ENCODE results near the gene MOV10. TPM values are rescaled to one million over a fixed set of nuclear protein-coding genes. Genes with fewer than 3 reads are reported as not detected.

MOV10 gene
- total RNA-seq, 1 donor from 2014 or later: 66.2 TPM

DNA sequence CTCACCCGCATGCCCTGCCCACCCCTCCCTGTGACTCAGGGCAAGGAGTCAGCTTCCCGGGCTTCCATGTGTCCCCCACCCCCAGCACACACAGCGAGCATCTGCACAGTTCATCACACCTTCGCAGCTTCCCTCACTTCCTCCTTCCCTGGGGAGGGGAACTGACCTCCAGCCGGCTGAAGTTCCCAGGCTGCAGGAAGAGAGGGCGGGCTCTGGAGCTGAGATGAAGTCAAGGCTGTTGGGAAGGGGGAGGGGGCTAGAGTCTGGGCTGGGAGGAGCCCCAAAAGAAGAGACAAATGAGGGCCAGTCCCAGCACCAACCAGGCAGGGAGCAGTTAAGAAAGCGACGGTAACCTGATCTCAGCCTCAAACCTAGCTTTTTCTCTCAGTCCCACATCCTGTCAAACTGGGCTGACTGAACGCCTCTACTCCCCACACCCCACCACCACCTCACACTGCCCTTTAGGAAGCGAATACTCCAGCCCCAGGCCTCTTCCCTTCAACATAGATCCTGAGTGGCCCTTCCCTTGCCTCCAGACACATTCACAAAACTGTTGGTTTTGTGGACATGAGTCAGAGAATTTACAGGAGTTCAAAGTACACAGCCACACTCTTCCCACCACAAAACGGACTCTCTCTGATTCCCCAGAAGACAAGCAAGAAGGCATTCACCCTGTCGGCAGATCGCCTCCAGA, 30.6 kb downstream of the MOV10 start:
- Mint-ChIP-seq H3K4me1 (ENCODE audit: low read depth) (peaks cover 75% of the 10 kb centered on the region), H3K9me3 (no peaks in the 10 kb centered on the region), H3K27ac (peak overlapping the region; percentile 91), H3K36me3 (ENCODE audit: low read depth) (peaks cover 19% of the 10 kb centered on the region), H3K4me3 (peak overlapping the region; percentile 80), H3K27me3 (ENCODE audit: insufficient read depth) (peaks cover 7% of the 10 kb centered on the region)
- intact Hi-C loops (cut with micrococcal nuclease): loop anchor here (1.0 to 10.0 kb wide), 4 partner anchors 31 to 1230 kb away; partner anchors contain the start of gene MOV10
- DNase-seq (ENCODE audit: low spot score): peak; percentile 66

DNA sequence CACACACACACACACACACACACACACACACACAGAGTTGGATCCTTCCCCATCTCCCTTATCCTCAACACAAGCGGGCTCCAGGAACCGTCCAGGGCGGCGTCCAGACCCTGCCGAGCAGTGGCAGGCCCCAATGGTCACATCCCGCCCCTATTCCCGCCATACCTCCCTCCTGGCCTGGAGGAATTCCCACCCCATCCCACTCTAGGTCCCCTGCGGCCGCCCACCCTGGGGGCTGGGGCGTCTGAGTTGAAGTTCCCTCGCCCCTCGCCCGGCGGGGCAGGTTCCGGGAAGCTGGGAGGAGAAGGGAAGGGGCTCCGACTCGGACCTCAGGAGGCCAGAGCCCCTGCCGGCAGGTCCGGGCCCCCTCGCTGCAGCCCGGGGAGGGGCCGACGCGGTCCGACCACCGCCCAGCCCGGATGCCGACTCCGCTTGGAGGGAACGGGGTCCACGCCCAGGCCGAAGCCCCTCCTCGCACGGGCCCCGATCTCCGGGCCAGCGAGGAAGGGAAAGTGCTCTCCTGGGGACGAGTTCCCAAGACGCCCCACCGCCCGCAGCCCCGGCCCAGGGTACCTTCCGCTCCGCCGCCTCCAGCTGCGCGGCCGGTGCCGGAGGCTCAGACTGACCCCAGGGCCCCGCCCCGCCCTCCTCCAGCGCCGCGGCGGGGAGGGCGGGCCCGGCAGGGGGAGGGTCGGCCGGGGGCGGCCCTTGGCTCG, 32.2 kb downstream of the MOV10 start, which contains the start of gene RHOC:
Gene RHOC, minus strand, starts transcription at position 623 of the 716 bp plus-strand sequence. CDS start 3,328 bp downstream, outside the sequence.
- Mint-ChIP-seq H3K9me3 (no peaks in the 10 kb centered on the region), H3K36me3 (ENCODE audit: low read depth) (peaks cover 14% of the 10 kb centered on the region), H3K27me3 (ENCODE audit: insufficient read depth) (peaks cover 10% of the 10 kb centered on the region), H3K27ac (peak within 1 kb of the TSS; percentile 91), H3K4me3 (peak within 1 kb of the TSS; percentile 84), H3K4me1 (ENCODE audit: low read depth) (peaks cover 60% of the 10 kb centered on the region)
- DNase-seq (ENCODE audit: low spot score): peak; percentile 48
- intact Hi-C loops (cut with micrococcal nuclease): loop anchor here (1.0 to 10.0 kb wide), 6 partner anchors 9 to 1228 kb away; partner anchors contain the start of genes CAPZA1, PPM1J and ST7L

DNA sequence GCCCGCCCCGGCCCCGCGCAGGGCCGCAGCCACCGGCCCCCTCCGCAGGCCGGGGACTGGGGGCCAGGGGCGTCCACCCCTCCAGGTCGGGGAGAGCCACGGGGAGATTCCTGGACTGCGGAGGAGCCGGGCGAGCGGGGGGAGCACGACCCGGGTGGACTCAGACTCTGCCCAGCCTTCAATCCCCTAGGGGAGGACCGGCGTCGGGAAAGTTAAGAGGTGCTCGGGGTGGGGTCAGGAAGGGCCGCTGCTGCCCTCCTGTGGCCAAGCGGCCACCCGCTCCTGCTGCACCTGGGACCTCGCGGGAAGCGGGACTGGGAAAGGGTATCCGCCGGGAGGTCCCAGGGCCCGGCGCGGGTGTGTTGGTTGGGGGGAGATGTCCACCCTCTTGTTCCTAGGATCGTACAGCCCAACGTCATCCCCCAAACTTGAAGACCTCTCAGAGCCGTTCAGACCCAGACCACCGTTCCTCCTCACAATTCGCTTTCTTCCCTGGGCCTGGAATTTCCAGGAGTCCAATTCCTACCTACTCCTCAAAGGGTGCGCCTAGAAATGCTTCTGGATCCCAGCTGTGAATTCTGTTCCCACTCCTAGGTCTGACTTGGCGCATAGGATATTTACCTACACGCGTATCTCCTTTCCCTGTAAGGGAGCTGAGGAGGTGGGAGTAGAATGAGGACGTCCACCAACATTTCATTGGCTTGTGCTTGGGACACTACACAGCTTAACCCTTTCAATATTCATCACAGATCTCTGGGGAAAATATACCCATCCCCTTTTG, 33.0 kb downstream of the MOV10 start:
- H3K4me3 Mint-ChIP-seq: peak overlapping the region; percentile 84
- peaks cover 13% of the 10 kb centered on the region for H3K27me3 Mint-ChIP-seq (ENCODE audit: insufficient read depth)
- H3K27ac Mint-ChIP-seq: peak overlapping the region; percentile 81
- DNase-seq (ENCODE audit: low spot score): peak; percentile 60
- peaks cover 9% of the 10 kb centered on the region for H3K36me3 Mint-ChIP-seq (ENCODE audit: low read depth)
- H3K4me1 Mint-ChIP-seq (ENCODE audit: low read depth): peaks cover 52% of the 10 kb centered on the region
- intact Hi-C loops (cut with micrococcal nuclease): loop anchor here (1.0 to 10.0 kb wide), 6 partner anchors 8 to 1227 kb away; partner anchors contain the start of genes CAPZA1, PPM1J and ST7L
- no peaks in the 10 kb centered on the region for H3K9me3 Mint-ChIP-seq

DNA sequence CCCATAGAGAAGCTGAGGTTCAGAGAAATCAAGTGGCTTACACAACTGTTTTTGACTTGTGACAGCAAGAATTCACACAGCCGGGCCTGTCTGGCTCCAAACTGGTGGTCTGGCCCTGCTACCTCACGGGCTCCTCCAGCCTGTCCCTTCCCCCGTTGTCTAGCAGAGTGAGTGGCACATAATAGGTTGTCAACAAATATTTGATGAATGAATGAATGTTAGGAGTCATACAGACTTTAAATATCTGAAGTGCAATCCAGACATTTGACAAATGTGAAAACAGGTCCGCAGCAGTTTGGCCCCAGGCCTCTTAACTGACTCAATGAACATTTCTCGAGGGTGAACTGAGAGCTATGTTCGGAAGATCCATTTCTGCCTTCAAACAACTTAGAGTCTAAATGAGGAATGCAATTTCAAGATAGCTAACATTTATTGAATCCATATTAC, 33.6 kb downstream of the MOV10 start:
- peaks cover 46% of the 10 kb centered on the region for H3K4me1 Mint-ChIP-seq (ENCODE audit: low read depth)
- H3K27ac Mint-ChIP-seq: no peak overlapping the region
- no peaks in the 10 kb centered on the region for H3K9me3 Mint-ChIP-seq
- peaks cover 3% of the 10 kb centered on the region for H3K36me3 Mint-ChIP-seq (ENCODE audit: low read depth)
- H3K4me3 Mint-ChIP-seq: peak overlapping the region; percentile 84
- peaks cover 16% of the 10 kb centered on the region for H3K27me3 Mint-ChIP-seq (ENCODE audit: insufficient read depth)
- no peak for DNase-seq (ENCODE audit: low spot score)
- intact Hi-C loops (cut with micrococcal nuclease): loop anchor here (10.0 kb wide), 1 partner anchor 1227 kb away; no protein-coding TSS in a partner anchor

DNA sequence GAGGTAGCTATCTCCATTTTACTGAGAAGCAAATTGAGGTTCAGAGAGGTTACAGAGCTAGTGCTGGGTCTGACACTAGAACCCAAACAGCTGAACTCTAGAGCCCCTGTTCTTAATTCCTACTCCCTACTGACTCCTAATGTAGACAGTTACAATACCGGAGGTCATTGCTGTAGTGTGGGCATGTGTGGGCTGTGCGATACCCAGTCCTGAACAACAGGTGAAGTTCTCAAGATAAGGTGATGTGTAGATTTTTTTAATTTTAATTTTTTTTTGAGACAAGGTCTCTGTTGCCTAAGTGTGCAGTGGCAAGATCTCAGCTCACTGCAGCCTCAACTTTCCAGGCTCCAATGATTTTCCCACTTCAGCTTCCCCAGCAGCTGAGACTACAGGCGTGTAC, 34.0 kb downstream of the MOV10 start:
- Mint-ChIP-seq H3K4me1 (ENCODE audit: low read depth) (peaks cover 43% of the 10 kb centered on the region), H3K27me3 (ENCODE audit: insufficient read depth) (peaks cover 20% of the 10 kb centered on the region), H3K36me3 (ENCODE audit: low read depth) (no peaks in the 10 kb centered on the region), H3K27ac (no peak overlapping the region), H3K9me3 (no peaks in the 10 kb centered on the region), H3K4me3 (peak overlapping the region; percentile 84)
- no peak for DNase-seq (ENCODE audit: low spot score)
- intact Hi-C loops (cut with micrococcal nuclease): loop anchor here (10.0 kb wide), 1 partner anchor 1226 kb away; no protein-coding TSS in a partner anchor

DNA sequence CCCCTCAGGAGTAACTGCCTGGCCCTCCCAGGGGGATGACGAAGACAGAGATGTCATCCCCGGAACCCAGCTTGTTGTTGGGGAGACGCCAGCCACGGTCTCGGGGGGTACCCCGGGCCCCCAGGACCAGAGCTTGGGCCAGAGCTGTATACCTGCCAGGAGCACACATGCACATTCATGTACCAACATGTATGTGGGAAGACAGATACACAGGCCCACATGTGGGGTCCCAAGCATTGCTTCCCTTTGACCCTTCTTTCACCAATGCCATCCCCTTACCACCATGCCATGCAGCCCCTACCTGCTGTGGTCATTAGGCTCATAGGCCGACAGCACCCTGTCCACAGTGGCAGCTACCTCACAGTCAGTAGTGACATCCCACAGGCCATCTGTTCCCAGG, 35.7 kb downstream of the MOV10 start:
- H3K27me3 Mint-ChIP-seq (ENCODE audit: insufficient read depth): peaks cover 32% of the 10 kb centered on the region
- no peak overlapping the region for H3K27ac Mint-ChIP-seq
- H3K4me1 Mint-ChIP-seq (ENCODE audit: low read depth): peaks cover 32% of the 10 kb centered on the region
- no peak for DNase-seq (ENCODE audit: low spot score)
- intact Hi-C loops (cut with micrococcal nuclease): no loop called here
- no peak overlapping the region for H3K4me3 Mint-ChIP-seq
- H3K9me3 Mint-ChIP-seq: no peaks in the 10 kb centered on the region
- peaks cover 1% of the 10 kb centered on the region for H3K36me3 Mint-ChIP-seq (ENCODE audit: low read depth)

DNA sequence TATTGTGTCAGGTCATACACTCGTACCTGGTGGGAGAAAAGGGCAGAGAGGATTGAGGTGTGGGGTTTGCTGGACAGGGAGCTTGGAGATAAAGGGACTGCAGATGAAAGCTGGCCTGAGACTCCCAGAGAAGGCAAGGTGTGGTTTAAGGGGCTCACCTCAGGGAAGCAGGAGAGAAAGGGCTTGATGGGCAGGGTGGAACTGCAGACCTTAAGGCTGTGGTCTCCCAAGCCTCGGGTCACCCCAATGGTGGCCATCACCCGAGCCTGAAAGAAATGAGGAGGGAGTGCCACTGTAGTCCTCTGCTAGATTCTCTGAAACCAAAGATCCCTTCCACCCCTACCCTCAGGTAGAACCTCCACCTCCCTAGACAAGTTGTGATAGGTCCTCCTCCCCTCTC, 36.1 kb downstream of the MOV10 start:
- intact Hi-C loops (cut with micrococcal nuclease): no loop called here

DNA sequence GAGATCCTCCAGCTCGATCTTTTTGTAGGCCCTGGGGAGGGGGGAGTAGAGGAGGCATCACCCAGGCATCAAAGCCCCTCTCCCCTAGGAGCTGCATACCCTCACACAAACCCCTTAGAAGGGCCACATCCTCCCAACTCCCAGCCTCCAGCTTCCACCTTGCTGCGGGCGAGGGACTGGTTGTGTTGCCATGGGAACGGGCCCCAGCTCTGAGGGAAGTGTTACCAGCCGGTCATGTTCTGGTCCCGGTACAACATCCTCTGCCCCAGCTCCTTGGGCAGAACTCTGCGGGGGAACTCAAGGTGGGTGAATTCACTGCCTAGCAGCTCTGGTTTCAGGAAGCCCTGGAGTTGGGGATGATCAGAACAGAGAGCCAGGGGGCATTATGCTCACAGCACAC, 36.6 kb downstream of the MOV10 start:
- Mint-ChIP-seq H3K4me1 (ENCODE audit: low read depth) (peaks cover 29% of the 10 kb centered on the region), H3K27me3 (ENCODE audit: insufficient read depth) (peaks cover 34% of the 10 kb centered on the region), H3K27ac (no peak overlapping the region), H3K36me3 (ENCODE audit: low read depth) (peaks cover 1% of the 10 kb centered on the region), H3K4me3 (no peak overlapping the region), H3K9me3 (no peaks in the 10 kb centered on the region)
- DNase-seq (ENCODE audit: low spot score): no peak
- intact Hi-C loops (cut with micrococcal nuclease): no loop called here

More for the DNA sequence above, 36.1 kb downstream of the MOV10 start:
- Mint-ChIP-seq H3K4me1 (ENCODE audit: low read depth) (peaks cover 29% of the 10 kb centered on the region), H3K9me3 (no peaks in the 10 kb centered on the region), H3K27ac (no peak overlapping the region), H3K27me3 (ENCODE audit: insufficient read depth) (peaks cover 34% of the 10 kb centered on the region), H3K36me3 (ENCODE audit: low read depth) (peaks cover 1% of the 10 kb centered on the region), H3K4me3 (no peak overlapping the region)
- no peak for DNase-seq (ENCODE audit: low spot score)

DNA sequence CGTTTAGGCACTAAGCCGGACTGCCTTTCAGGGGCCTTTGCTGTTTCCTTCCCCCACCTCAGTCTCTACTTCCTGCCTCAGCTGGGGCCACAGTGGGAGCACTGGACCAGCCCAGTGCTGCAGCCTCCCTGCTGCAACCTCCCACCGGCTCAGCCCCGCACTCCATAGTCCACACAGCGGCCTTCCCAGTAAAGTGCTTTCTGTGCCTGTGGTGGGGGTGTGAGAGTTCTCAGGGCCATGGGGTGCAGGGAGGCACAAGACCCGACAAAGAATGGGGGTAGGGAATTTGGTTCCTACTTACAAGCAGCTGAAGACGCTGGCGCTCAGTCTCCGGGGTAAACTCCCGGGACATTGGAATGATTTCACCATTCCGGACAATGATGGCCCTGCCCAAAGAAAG, 37.2 kb downstream of the MOV10 start:
- Mint-ChIP-seq H3K27ac (no peak overlapping the region), H3K9me3 (no peaks in the 10 kb centered on the region), H3K27me3 (ENCODE audit: insufficient read depth) (peaks cover 34% of the 10 kb centered on the region), H3K4me1 (ENCODE audit: low read depth) (peaks cover 35% of the 10 kb centered on the region), H3K36me3 (ENCODE audit: low read depth) (peaks cover 1% of the 10 kb centered on the region), H3K4me3 (no peak overlapping the region)
- intact Hi-C loops (cut with micrococcal nuclease): no loop called here
- DNase-seq (ENCODE audit: low spot score): no peak

DNA sequence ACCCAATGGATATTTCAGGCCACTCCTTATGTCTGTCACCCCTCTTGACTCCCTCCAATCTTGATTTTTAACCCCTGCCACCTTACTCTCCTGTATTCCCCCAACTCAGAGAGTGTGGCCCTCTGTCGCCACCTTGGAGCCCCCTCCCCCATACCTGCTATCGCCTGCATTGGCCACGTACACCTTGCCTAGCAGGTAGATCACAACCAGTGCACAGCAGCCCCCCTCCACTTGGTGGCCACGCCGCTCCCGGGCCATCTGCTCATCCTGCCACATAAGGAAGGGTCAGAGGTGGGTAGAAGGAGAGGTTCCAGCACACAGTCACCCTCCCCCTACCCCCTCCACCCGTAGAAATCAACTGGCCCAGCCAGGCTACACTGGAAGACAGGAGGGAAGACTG, 37.7 kb downstream of the MOV10 start:
- Mint-ChIP-seq H3K9me3 (no peaks in the 10 kb centered on the region), H3K36me3 (ENCODE audit: low read depth) (peaks cover 1% of the 10 kb centered on the region), H3K27ac (no peak overlapping the region), H3K4me3 (no peak overlapping the region), H3K27me3 (ENCODE audit: insufficient read depth) (peaks cover 34% of the 10 kb centered on the region), H3K4me1 (ENCODE audit: low read depth) (peaks cover 41% of the 10 kb centered on the region)
- no peak for DNase-seq (ENCODE audit: low spot score)
- intact Hi-C loops (cut with micrococcal nuclease): no loop called here

DNA sequence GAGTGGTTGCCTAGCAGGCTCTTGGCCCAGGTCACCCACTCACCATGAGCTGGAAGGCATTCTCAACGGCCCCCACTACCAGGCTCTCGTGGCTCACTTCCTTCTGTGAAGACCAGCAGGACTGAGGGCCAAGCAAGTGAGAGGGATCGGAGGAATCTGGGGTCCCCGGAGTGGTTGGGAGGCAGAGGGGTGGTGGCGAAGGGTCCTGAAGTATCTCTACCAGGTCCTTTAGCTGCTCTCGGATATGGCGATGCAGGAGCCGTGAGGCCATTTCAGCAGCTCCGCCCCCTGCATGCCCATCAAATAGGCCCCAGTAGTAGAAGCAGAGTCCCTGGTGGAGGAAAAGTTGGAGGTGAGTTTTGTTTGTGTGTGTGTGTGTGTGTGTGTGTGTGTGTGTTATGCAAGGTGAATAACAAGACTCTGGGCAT, 38.3 kb downstream of the MOV10 start:
- H3K27ac Mint-ChIP-seq: no peak overlapping the region
- peaks cover 1% of the 10 kb centered on the region for H3K36me3 Mint-ChIP-seq (ENCODE audit: low read depth)
- intact Hi-C loops (cut with micrococcal nuclease): no loop called here
- no peaks in the 10 kb centered on the region for H3K9me3 Mint-ChIP-seq
- H3K27me3 Mint-ChIP-seq (ENCODE audit: insufficient read depth): peaks cover 36% of the 10 kb centered on the region
- H3K4me3 Mint-ChIP-seq: no peak overlapping the region
- DNase-seq (ENCODE audit: low spot score): no peak
- H3K4me1 Mint-ChIP-seq (ENCODE audit: low read depth): peaks cover 42% of the 10 kb centered on the region

DNA sequence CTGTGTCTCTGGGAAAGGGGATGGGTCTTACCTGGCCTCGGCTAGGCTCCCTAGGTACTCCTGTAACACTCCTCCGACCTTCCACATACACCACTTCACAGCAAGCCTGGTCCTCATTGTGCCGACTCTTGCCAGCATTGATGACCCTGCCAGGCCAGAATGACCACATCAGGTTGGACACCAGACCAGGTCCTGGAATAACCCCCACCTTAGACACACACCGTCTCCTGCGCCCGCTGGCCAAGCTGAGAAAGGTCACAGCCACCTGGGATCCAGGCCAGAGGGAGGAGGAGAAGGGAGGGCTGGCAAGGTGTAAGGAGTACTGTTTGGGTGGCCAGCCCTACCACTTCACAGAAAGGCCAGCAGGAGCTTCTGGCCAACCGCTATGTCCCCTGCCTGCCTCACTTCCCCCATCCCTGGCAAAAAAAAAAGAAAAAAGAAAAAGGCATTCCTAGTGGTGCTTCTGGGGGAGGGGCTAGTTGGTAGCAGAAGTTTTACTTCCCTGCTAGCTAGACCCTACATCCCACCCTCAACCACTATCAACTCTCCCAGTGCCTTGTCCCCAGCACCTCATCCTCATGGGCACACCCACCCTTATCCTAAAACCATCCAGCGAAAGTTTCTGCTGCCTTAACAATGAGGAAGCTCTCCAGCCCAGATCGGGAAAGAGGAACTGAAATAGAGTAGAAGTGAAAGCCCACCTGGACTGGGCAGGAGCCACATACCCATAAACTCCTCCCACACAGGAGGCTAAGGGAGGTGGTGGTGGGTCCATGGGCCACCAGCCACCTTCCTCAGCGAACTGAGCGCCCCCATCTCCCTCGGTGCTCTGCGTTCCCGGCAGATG, 39.2 kb downstream of the MOV10 start:
- no peak for DNase-seq (ENCODE audit: low spot score)

More for the DNA sequence above, 39.2 kb downstream of the MOV10 start:
- no peaks in the 10 kb centered on the region for H3K9me3 Mint-ChIP-seq
- H3K36me3 Mint-ChIP-seq (ENCODE audit: low read depth): peaks cover 1% of the 10 kb centered on the region
- intact Hi-C loops (cut with micrococcal nuclease): loop anchor here (2.0 kb wide), 1 partner anchor 13 kb away; no protein-coding TSS in a partner anchor
- peaks cover 50% of the 10 kb centered on the region for H3K4me1 Mint-ChIP-seq (ENCODE audit: low read depth)
- H3K4me3 Mint-ChIP-seq: peak overlapping the region; percentile 84
- peaks cover 29% of the 10 kb centered on the region for H3K27me3 Mint-ChIP-seq (ENCODE audit: insufficient read depth)
- no peak overlapping the region for H3K27ac Mint-ChIP-seq
